KMS-11 (cell line): ENCODE data around the gene FREM1.

Source experiments
- H2AFZ ChIP-seq: fragments of 200-600 bp; sonication (generic); 2 replicates; pipeline ENCODE4 v1.6.1; 2016; ENCODE audit warnings: antibody characterized with exemption, mixed run types, low read depth
- H3K27ac ChIP-seq: fragments of 200-600 bp; sonication (generic); 2 replicates; pipeline ENCODE4 v1.6.1; 2016; ENCODE audit warnings: mild to moderate bottlenecking, mixed run types
- H3K27me3 ChIP-seq: fragments of 200-600 bp; sonication (generic); 2 replicates; pipeline ENCODE4 v1.6.1; 2017; ENCODE audit warnings: mild to moderate bottlenecking, low read depth, mixed run types, moderate library complexity; ENCODE audit not compliant: insufficient read depth
- H3K36me3 ChIP-seq: fragments of 200-600 bp; sonication (generic); 2 replicates; pipeline ENCODE4 v1.6.1; 2017; ENCODE audit warnings: mild to moderate bottlenecking, mixed run types; ENCODE audit not compliant: insufficient read depth
- H3K4me1 ChIP-seq: fragments of 200-600 bp; sonication (generic); 2 replicates; pipeline ENCODE4 v1.6.1; 2016; ENCODE audit warnings: mild to moderate bottlenecking, low read depth, mixed run types; ENCODE audit not compliant: poor library complexity, severe bottlenecking
- H3K4me2 ChIP-seq: fragments of 200-600 bp; sonication (generic); 2 replicates; pipeline ENCODE4 v1.7.0; 2016; ENCODE audit warnings: mild to moderate bottlenecking, mixed run types
- H3K4me3 ChIP-seq: fragments of 200-600 bp; sonication (generic); IDR thresholded peaks from 2 replicates; pipeline ENCODE4 v1.6.1; 2017; ENCODE audit warnings: low read depth, low read length, mixed read lengths; ENCODE audit not compliant: insufficient read depth
- H3K79me2 ChIP-seq: fragments of 200-600 bp; sonication (generic); 2 replicates; pipeline ENCODE4 v1.6.1; 2016; ENCODE audit warnings: low read depth, mixed run types; ENCODE audit not compliant: insufficient read depth
- H3K9ac ChIP-seq: fragments of 200-600 bp; sonication (generic); 2 replicates; pipeline ENCODE4 v1.6.1; 2016; ENCODE audit warnings: mild to moderate bottlenecking, mixed run types
- H4K20me1 ChIP-seq: fragments of 200-600 bp; sonication (generic); 2 replicates; pipeline ENCODE4 v1.6.1; 2016; ENCODE audit warnings: mild to moderate bottlenecking, mixed run types; ENCODE audit not compliant: insufficient read depth
- TF ChIP-seq, protein P1 (sequence below): fragments of 200-600 bp; sonication (generic); conservative IDR thresholded peaks from 2 replicates; pipeline ENCODE4 v1.6.1; 2017; ENCODE audit warnings: low read depth, mild to moderate bottlenecking, antibody characterized with exemption, low read length, moderate library complexity, mixed read lengths

FREM1 gene

DNA sequence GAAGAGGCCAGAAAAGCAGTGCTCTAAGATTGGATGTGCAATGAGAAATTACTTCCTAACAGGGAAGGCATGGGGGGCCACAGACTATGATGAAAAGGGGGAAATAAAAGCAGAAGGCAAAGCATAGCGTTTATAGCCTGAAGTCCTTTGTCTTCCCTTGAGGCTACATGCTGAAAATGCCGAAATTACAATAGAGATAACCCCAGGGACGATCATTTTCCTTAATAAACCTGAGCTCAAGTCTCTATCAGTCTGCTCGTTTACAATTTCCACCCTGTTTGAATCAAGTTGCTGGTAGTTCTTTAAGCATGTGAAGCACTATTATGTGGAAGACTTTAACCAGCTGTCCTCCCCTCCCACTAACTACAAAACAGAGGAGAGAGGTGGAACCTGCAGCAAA is 60.4 kb downstream of the FREM1 start:
- H3K79me2 ChIP-seq, result no peaks in the 10 kb centered on the region
- no peaks in the 10 kb centered on the region for H3K36me3 ChIP-seq
- H3K9ac ChIP-seq, result no peak overlapping the region
- no peak overlapping the region for H3K4me3 ChIP-seq
- H2AFZ ChIP-seq, result no peak overlapping the region
- H3K4me2 ChIP-seq, result no peak overlapping the region
- no peaks in the 10 kb centered on the region for H3K27me3 ChIP-seq
- no peaks in the 10 kb centered on the region for H4K20me1 ChIP-seq
- TF ChIP-seq, protein P1, sequence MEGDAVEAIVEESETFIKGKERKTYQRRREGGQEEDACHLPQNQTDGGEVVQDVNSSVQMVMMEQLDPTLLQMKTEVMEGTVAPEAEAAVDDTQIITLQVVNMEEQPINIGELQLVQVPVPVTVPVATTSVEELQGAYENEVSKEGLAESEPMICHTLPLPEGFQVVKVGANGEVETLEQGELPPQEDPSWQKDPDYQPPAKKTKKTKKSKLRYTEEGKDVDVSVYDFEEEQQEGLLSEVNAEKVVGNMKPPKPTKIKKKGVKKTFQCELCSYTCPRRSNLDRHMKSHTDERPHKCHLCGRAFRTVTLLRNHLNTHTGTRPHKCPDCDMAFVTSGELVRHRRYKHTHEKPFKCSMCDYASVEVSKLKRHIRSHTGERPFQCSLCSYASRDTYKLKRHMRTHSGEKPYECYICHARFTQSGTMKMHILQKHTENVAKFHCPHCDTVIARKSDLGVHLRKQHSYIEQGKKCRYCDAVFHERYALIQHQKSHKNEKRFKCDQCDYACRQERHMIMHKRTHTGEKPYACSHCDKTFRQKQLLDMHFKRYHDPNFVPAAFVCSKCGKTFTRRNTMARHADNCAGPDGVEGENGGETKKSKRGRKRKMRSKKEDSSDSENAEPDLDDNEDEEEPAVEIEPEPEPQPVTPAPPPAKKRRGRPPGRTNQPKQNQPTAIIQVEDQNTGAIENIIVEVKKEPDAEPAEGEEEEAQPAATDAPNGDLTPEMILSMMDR, result no peak
- no peak overlapping the region for H3K27ac ChIP-seq
- H3K4me1 ChIP-seq, result no peaks in the 10 kb centered on the region

GRCh38 chr9:14849296-14849695 is 60.9 kb downstream of the FREM1 start:
- no peak overlapping the region for H2AFZ ChIP-seq
- H3K27me3 ChIP-seq, result no peaks in the 10 kb centered on the region
- no peaks in the 10 kb centered on the region for H3K4me1 ChIP-seq
- no peaks in the 10 kb centered on the region for H3K79me2 ChIP-seq
- no peak overlapping the region for H3K27ac ChIP-seq
- TF ChIP-seq, protein P1, result no peak
- no peak overlapping the region for H3K4me2 ChIP-seq
- no peak overlapping the region for H3K9ac ChIP-seq
- H3K4me3 ChIP-seq, result no peak overlapping the region
- no peaks in the 10 kb centered on the region for H3K36me3 ChIP-seq
- no peaks in the 10 kb centered on the region for H4K20me1 ChIP-seq

GRCh38 chr9:14846871-14847311 is 63.3 kb downstream of the FREM1 start:
- peak overlapping the region; percentile 8; the same call in 1 of the 2 replicates for H2AFZ ChIP-seq
- TF ChIP-seq, protein P1, result peak; percentile 78
- H3K36me3 ChIP-seq, result no peaks in the 10 kb centered on the region
- H3K4me2 ChIP-seq, result no peak overlapping the region
- H3K79me2 ChIP-seq, result no peaks in the 10 kb centered on the region
- H4K20me1 ChIP-seq, result no peaks in the 10 kb centered on the region
- no peak overlapping the region for H3K9ac ChIP-seq
- H3K4me3 ChIP-seq, result no peak overlapping the region
- H3K27me3 ChIP-seq, result no peaks in the 10 kb centered on the region
- no peaks in the 10 kb centered on the region for H3K4me1 ChIP-seq
- H3K27ac ChIP-seq, result no peak overlapping the region

DNA sequence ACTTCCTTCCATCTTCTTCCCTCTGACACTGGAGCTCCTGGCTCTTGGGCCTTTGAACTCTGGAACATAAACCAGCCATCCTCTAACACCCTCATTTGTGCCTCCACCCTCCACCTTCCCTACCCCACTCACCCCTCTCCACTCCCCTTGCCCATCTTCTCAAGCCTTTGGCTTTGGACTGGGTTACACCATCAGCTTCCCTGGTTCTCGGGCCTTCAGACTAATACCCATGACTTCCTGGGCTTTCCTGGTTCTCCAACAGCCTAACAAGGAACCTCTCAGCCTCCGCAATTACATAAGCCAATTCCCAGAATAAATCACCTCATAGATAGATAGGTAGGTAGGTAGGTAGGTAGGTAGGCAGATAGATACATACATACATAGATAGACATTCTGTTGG is 67.1 kb downstream of the FREM1 start:
- H3K36me3 ChIP-seq, result no peaks in the 10 kb centered on the region
- H3K79me2 ChIP-seq, result no peaks in the 10 kb centered on the region

More for the DNA sequence above, 67.1 kb downstream of the FREM1 start:
- Histone ChIP-seq H3K4me1 (no peaks in the 10 kb centered on the region), H3K27me3 (no peaks in the 10 kb centered on the region), H3K9ac (no peak overlapping the region), H3K27ac (no peak overlapping the region), H3K4me3 (no peak overlapping the region), H2AFZ (no peak overlapping the region), H4K20me1 (no peaks in the 10 kb centered on the region), H3K4me2 (no peak overlapping the region)
- TF ChIP-seq, protein P1, result no peak
